Neural crest cell (in vitro differentiated cells): ENCODE measurements around the gene CRX. TPM values are rescaled to one million over a fixed set of nuclear protein-coding genes. Genes with fewer than 3 reads are reported as not detected.
"Not testable (repeated sequence)": the region's sequence is repeated elsewhere in the genome, so short reads cannot be mapped to it uniquely, and the experiment has no call there.

Experiments used
- DNase-seq: peaks from one replicate; pipeline ENCODE4 v3.0.0; 2021; ENCODE audit warnings: low read depth, mixed read lengths, low spot score
- H3K27ac Mint-ChIP-seq: one replicate; pipeline ENCODE4 v1.8.0; 2021; ENCODE audit warnings: mild to moderate bottlenecking, mixed read lengths; ENCODE audit not compliant: unreplicated experiment
- H3K27me3 Mint-ChIP-seq: 2 replicates; pipeline ENCODE4 v1.8.0; 2021; ENCODE audit warnings: low read depth, mild to moderate bottlenecking, mixed read lengths
- H3K36me3 Mint-ChIP-seq: 2 replicates; pipeline ENCODE4 v1.8.0; 2021; ENCODE audit warnings: low read depth, mild to moderate bottlenecking, mixed read lengths
- H3K4me1 Mint-ChIP-seq: 2 replicates; pipeline ENCODE4 v1.8.0; 2021; ENCODE audit warnings: mixed read lengths
- H3K4me3 Mint-ChIP-seq: one replicate; pipeline ENCODE4 v1.8.0; 2021; ENCODE audit warnings: mild to moderate bottlenecking, mixed read lengths
- H3K9me3 Mint-ChIP-seq: 2 replicates; pipeline ENCODE4 v1.8.0; 2021; ENCODE audit warnings: mixed read lengths
- total RNA-seq: library from RNA; stranded (reverse); gene quantifications from 2 replicates; pipeline ENCODE4 v1.2.1, GENCODE V29; 2021
- TF ChIP-seq, protein P1 (sequence below): fragments of 200-600 bp; sonication (generic); conservative IDR thresholded peaks from 2 replicates; pipeline ENCODE4 v1.5.0; 2021; ENCODE audit warnings: antibody characterized with exemption, mild to moderate bottlenecking

CRX gene
- total RNA-seq, 1 donor from 2014 or later: not detected

GRCh38 chr19:47779524-47780214, 42.1 kb upstream of the CRX start:
- H3K4me3 Mint-ChIP-seq: peak overlapping the region; percentile 92
- H3K4me1 Mint-ChIP-seq: peaks cover 21% of the 10 kb centered on the region
- H3K27me3 Mint-ChIP-seq: no peaks in the 10 kb centered on the region
- peak overlapping the region; percentile 21 for H3K27ac Mint-ChIP-seq
- no peak for DNase-seq
- peaks cover 13% of the 10 kb centered on the region for H3K36me3 Mint-ChIP-seq
- H3K9me3 Mint-ChIP-seq: no peaks in the 10 kb centered on the region
- TF ChIP-seq, protein P1, sequence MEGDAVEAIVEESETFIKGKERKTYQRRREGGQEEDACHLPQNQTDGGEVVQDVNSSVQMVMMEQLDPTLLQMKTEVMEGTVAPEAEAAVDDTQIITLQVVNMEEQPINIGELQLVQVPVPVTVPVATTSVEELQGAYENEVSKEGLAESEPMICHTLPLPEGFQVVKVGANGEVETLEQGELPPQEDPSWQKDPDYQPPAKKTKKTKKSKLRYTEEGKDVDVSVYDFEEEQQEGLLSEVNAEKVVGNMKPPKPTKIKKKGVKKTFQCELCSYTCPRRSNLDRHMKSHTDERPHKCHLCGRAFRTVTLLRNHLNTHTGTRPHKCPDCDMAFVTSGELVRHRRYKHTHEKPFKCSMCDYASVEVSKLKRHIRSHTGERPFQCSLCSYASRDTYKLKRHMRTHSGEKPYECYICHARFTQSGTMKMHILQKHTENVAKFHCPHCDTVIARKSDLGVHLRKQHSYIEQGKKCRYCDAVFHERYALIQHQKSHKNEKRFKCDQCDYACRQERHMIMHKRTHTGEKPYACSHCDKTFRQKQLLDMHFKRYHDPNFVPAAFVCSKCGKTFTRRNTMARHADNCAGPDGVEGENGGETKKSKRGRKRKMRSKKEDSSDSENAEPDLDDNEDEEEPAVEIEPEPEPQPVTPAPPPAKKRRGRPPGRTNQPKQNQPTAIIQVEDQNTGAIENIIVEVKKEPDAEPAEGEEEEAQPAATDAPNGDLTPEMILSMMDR: no peak

GRCh38 chr19:47780215-47780551, 41.6 kb upstream of the CRX start:
- no peaks in the 10 kb centered on the region for H3K27me3 Mint-ChIP-seq
- no peak for DNase-seq
- TF ChIP-seq, protein P1: no peak
- peak overlapping the region; percentile 78 for H3K4me3 Mint-ChIP-seq
- H3K27ac Mint-ChIP-seq: no peak overlapping the region
- no peaks in the 10 kb centered on the region for H3K9me3 Mint-ChIP-seq
- peaks cover 21% of the 10 kb centered on the region for H3K4me1 Mint-ChIP-seq
- H3K36me3 Mint-ChIP-seq: peaks cover 13% of the 10 kb centered on the region

GRCh38 chr19:47781590-47782262, 40.0 kb upstream of the CRX start:
- no peaks in the 10 kb centered on the region for H3K9me3 Mint-ChIP-seq
- TF ChIP-seq, protein P1: no peak
- H3K36me3 Mint-ChIP-seq: peaks cover 13% of the 10 kb centered on the region
- no peak for DNase-seq
- no peak overlapping the region for H3K4me3 Mint-ChIP-seq
- H3K27ac Mint-ChIP-seq: peak overlapping the region; percentile 93
- peaks cover 16% of the 10 kb centered on the region for H3K4me1 Mint-ChIP-seq
- H3K27me3 Mint-ChIP-seq: no peaks in the 10 kb centered on the region

GRCh38 chr19:47786566-47786965, 35.2 kb upstream of the CRX start:
- H3K4me3 Mint-ChIP-seq: no peak overlapping the region
- H3K27me3 Mint-ChIP-seq: no peaks in the 10 kb centered on the region
- H3K4me1 Mint-ChIP-seq: peaks cover 6% of the 10 kb centered on the region
- H3K27ac Mint-ChIP-seq: no peak overlapping the region
- peaks cover 11% of the 10 kb centered on the region for H3K36me3 Mint-ChIP-seq
- DNase-seq: no peak
- TF ChIP-seq, protein P1: no peak
- H3K9me3 Mint-ChIP-seq: no peaks in the 10 kb centered on the region

DNA sequence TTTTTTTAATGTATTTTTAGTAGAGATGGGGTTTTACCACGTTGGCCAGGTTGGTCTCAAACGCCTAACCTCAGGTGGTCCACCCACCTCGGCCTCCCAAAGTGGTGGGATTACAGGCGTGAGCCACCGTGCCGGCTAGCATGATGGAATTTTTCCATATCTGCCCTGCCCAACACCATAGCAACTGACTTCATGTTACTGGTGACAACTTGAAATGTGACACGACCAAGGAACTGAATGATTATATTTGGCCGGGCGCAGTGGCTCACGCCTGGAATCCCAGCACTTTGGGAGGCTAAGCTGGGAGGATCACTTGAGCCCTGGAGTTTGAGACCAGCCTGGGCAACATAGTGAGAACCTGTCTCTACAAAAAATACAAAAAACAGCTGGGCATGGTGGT, 34.4 kb upstream of the CRX start:
- not testable (repeated sequence) for H3K36me3 Mint-ChIP-seq, H3K27me3 Mint-ChIP-seq, H3K4me1 Mint-ChIP-seq, H3K9me3 Mint-ChIP-seq, DNase-seq, H3K27ac Mint-ChIP-seq, H3K4me3 Mint-ChIP-seq

GRCh38 chr19:47789811-47790210, 31.9 kb upstream of the CRX start:
- not testable (repeated sequence) for H3K36me3 Mint-ChIP-seq, H3K4me3 Mint-ChIP-seq, H3K4me1 Mint-ChIP-seq, H3K27me3 Mint-ChIP-seq, DNase-seq, H3K9me3 Mint-ChIP-seq, H3K27ac Mint-ChIP-seq
